Stimulated activated CD8-positive, alpha-beta memory T cell treated with anti-CD3 and anti-CD28 coated beads, Interleukin-12 subunit alpha, Interleukin-12 subunit beta, amount 100 ng/mL, for 24 hours (primary cell): ENCODE data around the gene ULBP3.

Experiments used
- DNase-seq: peaks from one replicate; pipeline ENCODE4 v3.0.0-alpha.2; 2020; ENCODE audit errors: extremely low read depth

The ULBP3 gene

GRCh38 chr6:150068720-150069648 lies at the start of gene ULBP3:
TSS of gene ULBP3 (minus strand) at chr6:150069121. CDS start at chr6:150069066, 55 bp downstream.
- DNase-seq: peak; percentile 37

GRCh38 chr6:150118627-150119026 lies 49.7 kb upstream of the ULBP3 start:
- DNase-seq: no peak

GRCh38 chr6:150118203-150118602 lies 49.3 kb upstream of the ULBP3 start:
- DNase-seq: no peak

- DNase-seq: no peak
Observed at GRCh38 chr6:150116200-150116800, 47.4 kb upstream of the ULBP3 start.

DNA sequence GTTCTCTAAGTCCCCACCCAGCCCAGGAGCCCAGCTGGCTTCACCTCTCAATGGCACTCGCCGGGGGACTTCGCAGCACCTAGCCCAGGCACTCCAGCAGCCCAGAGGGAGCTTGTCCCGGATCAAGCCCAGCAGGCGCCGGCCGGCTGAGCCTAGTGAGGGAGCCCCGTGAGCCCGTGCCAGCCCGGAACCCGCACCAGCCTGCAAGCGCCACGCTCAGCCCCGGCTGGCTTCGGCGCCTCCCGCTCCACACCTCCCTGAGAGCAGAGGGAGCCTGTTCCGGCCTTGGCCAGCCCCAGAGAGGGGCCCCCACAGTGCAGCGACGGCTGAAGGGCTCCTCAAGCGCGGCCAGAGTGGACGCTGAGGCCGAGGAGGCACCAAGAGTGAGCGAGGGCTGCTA lies 46.8 kb upstream of the ULBP3 start:
- no peak for DNase-seq

DNA sequence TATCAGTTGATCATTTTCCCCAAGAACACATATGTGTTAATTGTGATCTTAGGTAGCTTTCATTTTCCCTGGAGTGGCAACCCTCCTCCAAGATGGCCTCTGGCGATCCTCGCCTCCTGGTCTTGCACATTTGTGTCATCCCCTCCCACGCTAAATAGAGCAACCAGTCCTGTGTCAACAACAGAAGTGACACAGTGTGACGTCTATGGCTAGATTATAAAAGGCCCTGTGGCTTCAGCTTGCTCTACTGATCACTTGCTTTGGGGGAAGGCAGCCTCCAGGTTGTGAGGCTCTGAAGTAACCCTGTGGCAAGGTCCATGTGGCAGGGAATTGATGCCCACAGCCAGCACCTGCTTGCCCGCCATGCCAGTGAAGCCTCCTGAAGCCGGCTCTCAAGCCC lies 43.3 kb upstream of the ULBP3 start:
- no peak for DNase-seq

DNA sequence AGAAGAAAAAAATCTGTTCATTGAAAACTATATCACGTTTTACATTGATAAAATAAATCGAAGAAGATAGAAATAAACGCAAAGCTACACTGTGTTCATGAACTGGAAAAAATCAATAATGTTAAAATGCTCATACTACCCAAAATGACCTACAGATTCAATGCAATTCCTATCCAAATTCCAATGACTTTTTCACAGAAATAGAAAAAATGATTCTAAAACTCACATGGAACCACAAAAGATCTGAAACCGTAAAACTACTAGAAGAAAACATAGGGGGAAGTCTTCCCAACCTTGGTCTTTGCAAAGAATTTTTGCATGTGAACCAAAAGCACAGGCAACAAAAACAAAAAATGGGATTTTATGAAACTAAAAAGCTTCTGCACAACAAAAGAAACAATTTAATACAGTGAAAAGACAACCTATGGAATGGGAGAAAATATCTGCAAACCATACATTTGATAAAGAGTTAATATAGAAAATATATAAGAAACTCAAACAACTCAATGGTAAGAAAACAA lies 33.9 kb upstream of the ULBP3 start:
- no peak for DNase-seq

DNA sequence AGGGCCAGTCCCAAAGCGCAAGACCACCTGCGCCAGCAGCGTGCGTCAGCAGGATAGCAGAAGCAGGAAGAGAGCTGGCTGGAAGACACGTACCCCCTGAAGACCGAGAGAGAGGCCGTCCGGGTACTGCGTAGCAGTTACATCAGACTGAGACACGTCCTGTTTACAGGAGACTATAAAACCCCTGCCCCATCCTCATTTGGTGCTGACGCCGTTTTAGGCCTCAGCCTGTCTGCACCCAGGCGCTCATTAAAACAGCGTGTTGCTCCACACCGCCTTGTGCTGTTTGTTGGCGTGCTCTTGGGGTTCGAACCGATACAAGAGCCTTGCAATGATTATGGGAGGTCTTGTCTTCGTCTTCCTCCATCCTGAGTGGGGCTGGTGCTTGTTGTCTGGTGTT lies 31.8 kb upstream of the ULBP3 start:
- DNase-seq: no peak

DNA sequence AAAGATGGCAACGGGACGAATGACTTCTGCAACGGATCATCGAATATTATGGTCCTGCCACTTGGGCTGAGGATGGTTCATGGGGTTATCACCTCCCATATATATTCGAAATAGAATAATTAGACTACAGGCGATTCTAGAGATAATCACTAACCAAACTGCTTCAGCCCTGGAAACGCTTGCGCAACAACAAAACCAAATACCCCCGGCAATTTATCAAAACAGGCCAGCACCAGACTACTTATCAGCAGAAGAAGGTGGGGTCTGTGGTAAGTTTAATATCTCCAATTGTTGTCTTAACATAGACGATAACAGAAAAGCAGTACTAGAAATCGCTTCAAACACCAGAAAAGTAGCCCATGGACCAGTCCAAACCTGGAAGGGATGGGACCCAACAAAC lies 31.0 kb upstream of the ULBP3 start:
- no peak for DNase-seq

- no peak for DNase-seq
Observed at GRCh38 chr6:150099546-150099945, 30.6 kb upstream of the ULBP3 start.

GRCh38 chr6:150098155-150098554 lies 29.2 kb upstream of the ULBP3 start:
- no peak for DNase-seq

GRCh38 chr6:150093397-150093796 lies 24.5 kb upstream of the ULBP3 start:
- no peak for DNase-seq

DNA sequence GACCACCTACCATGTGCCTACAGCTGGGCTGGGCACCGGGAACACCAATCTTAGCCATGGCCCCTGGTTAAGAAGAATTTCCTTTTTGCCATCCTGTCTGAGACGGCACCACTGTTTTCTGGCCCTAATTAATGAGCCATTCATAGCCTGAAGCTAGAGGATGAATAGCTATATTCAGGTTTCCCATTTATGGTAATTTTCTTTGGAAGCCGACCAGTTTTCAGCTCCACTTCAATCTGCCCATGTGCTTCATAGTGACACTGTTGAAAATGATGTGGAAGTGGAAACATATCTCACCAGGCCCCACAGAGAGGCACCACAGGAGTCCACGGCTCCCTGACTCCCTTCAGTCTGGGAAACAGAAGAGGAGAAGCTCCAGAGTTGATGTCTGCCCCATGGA lies 22.6 kb upstream of the ULBP3 start:
- no peak for DNase-seq

- DNase-seq: no peak
Observed at GRCh38 chr6:150090328-150090727, 21.4 kb upstream of the ULBP3 start.

DNA sequence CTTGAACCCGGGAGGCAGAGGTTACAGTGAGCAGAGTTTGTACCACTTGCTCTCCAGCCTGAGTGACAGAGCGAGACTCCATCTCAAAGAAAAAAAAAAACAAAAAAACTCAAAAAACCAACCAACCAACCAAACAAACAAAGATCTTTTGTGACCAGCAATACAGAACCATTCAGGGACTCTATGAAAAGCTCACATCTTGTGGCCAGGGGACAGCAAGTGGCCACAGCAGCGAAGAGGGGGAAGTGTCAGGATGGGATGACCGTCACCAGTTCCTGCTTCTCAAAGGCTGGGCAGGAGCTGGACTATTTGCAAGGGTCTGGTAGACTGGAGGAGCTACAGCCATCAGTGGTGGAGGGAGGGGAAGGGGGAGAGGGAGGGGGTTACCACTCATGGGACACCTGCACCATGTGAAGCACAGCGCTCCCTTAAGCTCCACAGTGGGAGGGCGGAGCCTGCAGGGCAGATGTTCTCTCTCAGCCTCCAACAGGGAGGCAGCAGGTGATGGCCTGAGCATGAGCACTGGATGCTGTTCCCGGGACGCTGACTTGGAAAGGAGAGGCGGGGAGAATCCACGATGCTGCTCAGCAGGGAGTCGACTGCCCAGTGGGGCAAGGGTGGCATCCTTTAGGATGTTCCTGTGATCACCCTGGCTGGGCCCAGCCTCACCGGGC lies 19.7 kb upstream of the ULBP3 start:
- DNase-seq: no peak

DNA sequence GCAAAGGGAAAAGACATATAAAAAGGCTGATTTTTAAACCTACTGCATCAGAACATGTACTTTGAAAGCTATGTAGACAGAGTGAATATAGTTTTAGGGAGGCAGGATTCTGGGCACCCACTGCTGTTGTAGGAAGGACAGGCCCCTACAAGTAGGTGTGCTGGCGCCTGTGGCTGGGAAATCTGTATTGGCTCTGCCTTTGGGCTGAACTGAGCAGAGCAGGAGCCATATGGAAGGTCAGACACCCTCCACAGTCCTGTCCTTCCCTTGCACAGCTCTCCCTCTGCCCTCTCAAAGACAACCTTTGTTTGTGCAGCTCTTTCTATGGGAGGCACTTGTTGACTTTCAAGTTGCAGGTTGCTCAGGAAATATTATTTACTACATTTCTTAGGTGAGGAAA lies 18.4 kb upstream of the ULBP3 start:
- DNase-seq: no peak

- DNase-seq: no peak
Observed at GRCh38 chr6:150086026-150086425, 17.1 kb upstream of the ULBP3 start.

GRCh38 chr6:150084426-150084825 lies 15.5 kb upstream of the ULBP3 start:
- no peak for DNase-seq

DNA sequence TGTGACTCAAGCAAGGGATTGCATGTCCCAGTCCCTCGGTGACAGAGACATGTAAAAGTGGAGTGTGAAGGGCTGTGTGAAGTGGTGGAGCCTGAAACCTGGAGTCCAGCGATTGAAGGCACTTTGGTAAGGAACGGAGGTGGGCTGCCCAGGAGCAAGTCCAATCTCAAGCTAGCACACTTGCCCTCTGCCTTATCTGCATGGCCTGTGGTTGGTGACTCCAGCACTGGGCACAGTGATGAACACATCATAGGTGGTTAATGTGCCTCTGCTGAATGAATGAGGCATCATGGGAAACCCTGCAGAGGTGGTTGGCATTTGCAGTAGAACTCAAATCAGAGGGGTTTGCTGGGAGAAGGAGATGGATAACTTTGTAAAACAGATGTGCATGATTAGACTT lies 14.9 kb upstream of the ULBP3 start:
- no peak for DNase-seq

DNA sequence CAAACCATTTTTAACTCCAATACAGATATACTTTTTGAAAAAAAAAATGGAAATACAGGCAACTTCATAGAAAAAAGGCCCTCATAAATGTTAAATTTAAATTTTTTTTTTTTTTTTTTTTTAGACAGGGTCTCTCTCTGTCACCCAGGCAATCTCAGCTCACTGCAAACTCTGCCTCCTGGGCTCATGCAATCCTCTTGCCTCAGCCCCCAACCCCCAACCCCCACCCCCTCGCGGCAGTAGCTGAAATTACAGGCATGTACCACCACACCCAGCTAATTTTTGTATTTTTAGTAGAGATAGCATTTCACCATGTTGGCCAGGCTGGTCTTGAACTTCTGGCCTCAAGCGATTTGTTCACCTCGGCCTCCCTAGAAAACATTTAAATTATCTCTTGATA lies 12.8 kb upstream of the ULBP3 start:
- no peak for DNase-seq

GRCh38 chr6:150079604-150080003 lies 10.7 kb upstream of the ULBP3 start:
- no peak for DNase-seq

DNA sequence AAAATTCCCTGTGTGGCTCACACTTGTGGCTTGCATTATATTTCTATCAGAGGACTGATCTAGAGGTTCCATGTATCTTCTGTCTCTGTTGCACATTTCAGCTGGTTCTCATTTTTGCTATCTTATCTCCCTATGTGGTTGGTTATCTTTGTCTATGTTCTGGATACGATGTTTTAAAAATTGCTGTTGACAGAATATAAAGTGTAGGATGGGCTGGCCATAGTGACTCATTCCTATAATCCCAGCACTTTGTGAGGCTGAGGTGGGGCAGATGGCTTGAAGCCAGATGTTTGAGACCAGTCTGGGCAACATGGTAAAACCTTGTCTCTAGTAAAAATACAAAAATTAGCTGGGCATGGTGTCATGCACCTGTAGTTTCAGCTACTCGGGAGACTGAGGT lies 9.9 kb upstream of the ULBP3 start:
- DNase-seq: no peak
